K562 (cell line): ENCODE data around the gene TTC33. TPM values are rescaled to one million over a fixed set of nuclear protein-coding genes. Genes with fewer than 3 reads are reported as not detected.

Experiments used
- CBX1 ChIP-seq: sonication (generic); IDR thresholded peaks from 2 replicates; pipeline ENCODE4 v1.6.1; 2016; ENCODE audit warnings: antibody characterized with exemption, low read depth, mild to moderate bottlenecking
- CBX2 ChIP-seq: fragments of 200-600 bp; sonication (generic); IDR thresholded peaks from one replicate; pipeline ENCODE4 v1.6.1; 2012; ENCODE audit warnings: mild to moderate bottlenecking, low read length, inconsistent platforms; ENCODE audit not compliant: insufficient read depth, poor library complexity, severe bottlenecking
- CHD4 ChIP-seq: fragments of 200-600 bp; sonication (generic); IDR thresholded peaks from 3 replicates; pipeline ENCODE4 v1.6.1; 2012; ENCODE audit warnings: low read depth, mild to moderate bottlenecking, mixed read lengths, low read length, inconsistent platforms; ENCODE audit not compliant: insufficient read depth, insufficient replicate concordance, poor library complexity, severe bottlenecking
- FOSL1 ChIP-seq: fragments of 200-800 bp; sonication (Bioruptor generic); conservative IDR thresholded peaks from 2 replicates; pipeline ENCODE4 v1.6.1; 2016; ENCODE audit warnings: missing genetic modification characterization, missing compliant biosample characterization
- FUS ChIP-seq: fragments of 200-400 bp; formaldehyde crosslinking; optimal IDR thresholded peaks from 2 replicates; pipeline ENCODE3; 2017; ENCODE audit warnings: low read depth, low read length
- MCM7 ChIP-seq, 2 experiments: fragments of 450-650 bp; IDR thresholded peaks; 2 replicates each; pipeline ENCODE4 v1.6.1; 2016 to 2018
- NFIC ChIP-seq: fragments of 450-650 bp; IDR thresholded peaks from 2 replicates; pipeline ENCODE4 v1.6.1; 2017; ENCODE audit warnings: mild to moderate bottlenecking, inconsistent platforms
- NR1H2 ChIP-seq: sonication (generic); formaldehyde crosslinking; IDR thresholded peaks from 2 replicates; pipeline ENCODE4 v1.4.0; 2020; ENCODE audit warnings: mild to moderate bottlenecking, missing genetic modification reagents
- POLR3G ChIP-seq: IDR thresholded peaks from 2 replicates; pipeline ENCODE4 v1.6.1; 2011; ENCODE audit not compliant: insufficient read length, insufficient replicate concordance; ENCODE audit errors: extremely low read depth
- SRSF3 ChIP-seq: fragments of 200-400 bp; formaldehyde crosslinking; IDR thresholded peaks from 2 replicates; pipeline ENCODE4 v1.6.1; 2016; ENCODE audit warnings: mild to moderate bottlenecking, low read length, moderate library complexity; ENCODE audit not compliant: insufficient read depth
- ZHX1 ChIP-seq: fragments of 150-350 bp; conservative IDR thresholded peaks from 2 replicates; pipeline ENCODE4 v1.6.1; 2014; ENCODE audit warnings: low read length
- ZNF280A ChIP-seq: fragments of 450-650 bp; IDR thresholded peaks from 2 replicates; pipeline ENCODE4 v1.6.1; 2018; ENCODE audit warnings: mild to moderate bottlenecking, low read depth; ENCODE audit not compliant: partially characterized antibody
- ZNF408 ChIP-seq: fragments of 250-450 bp; sonication (Bioruptor Pico); IDR thresholded peaks from 2 replicates; pipeline ENCODE4 v1.4.0; 2020; ENCODE audit warnings: low read depth, mild to moderate bottlenecking, moderate library complexity
- polyA plus RNA-seq, 8 experiments: library from polyadenylated mRNA; depleted of rRNA in 4 of 8; stranded (reverse) in 5 of 8; unstranded in 3 of 8; fragments of >200 nt; fragmentation: Nextera tagmentation in 2 of 8; fragmentation: Illumina TruSeq in 1 of 8; extraction: Ambion mirVana in 2 of 8; extraction: Trizol in 1 of 8; gene quantifications; 2 replicates each; pipeline versions ENCODE4 v1.2.1 to v1.2.3, GENCODE V29; 2011 to 2014; ENCODE audit warnings: inconsistent platforms in 1 of 8, missing spikeins in 1 of 8
- total RNA-seq, 7 experiments: library from RNA; depleted of rRNA in 6 of 7; stranded (reverse); fragments of >200 nt in 6 of 7; fragmentation: Illumina TruSeq in 2 of 7; extraction: Trizol in 2 of 7; gene quantifications; 2 replicates each; pipeline versions ENCODE4 v1.2.1 to v1.2.3, GENCODE V29; 2011 to 2021; ENCODE audit warnings: low replicate concordance in 1 of 7
- TF ChIP-seq, protein P1 (sequence below): sonication (generic); formaldehyde crosslinking; IDR thresholded peaks from 2 replicates; pipeline ENCODE4 v1.8.0; 2022; ENCODE audit warnings: mild to moderate bottlenecking, missing genetic modification reagents
- TF ChIP-seq, protein P2 (sequence below): fragments of 450-650 bp; IDR thresholded peaks from 2 replicates; pipeline ENCODE4 v1.7.1; 2018; ENCODE audit warnings: mild to moderate bottlenecking, low read depth; ENCODE audit not compliant: partially characterized antibody
- TF ChIP-seq, protein P3 (sequence below): fragments of 450-650 bp; IDR thresholded peaks from 2 replicates; pipeline ENCODE4 v1.6.1; 2017; ENCODE audit warnings: antibody characterized with exemption

The TTC33 gene
- total and polyA plus RNA-seq, 9 of the 15 experiments (the other 6 are each of a cell fraction or from before 2014, with no cell fraction given) = 11.5 to 24.9 (median 21.1) TPM

DNA sequence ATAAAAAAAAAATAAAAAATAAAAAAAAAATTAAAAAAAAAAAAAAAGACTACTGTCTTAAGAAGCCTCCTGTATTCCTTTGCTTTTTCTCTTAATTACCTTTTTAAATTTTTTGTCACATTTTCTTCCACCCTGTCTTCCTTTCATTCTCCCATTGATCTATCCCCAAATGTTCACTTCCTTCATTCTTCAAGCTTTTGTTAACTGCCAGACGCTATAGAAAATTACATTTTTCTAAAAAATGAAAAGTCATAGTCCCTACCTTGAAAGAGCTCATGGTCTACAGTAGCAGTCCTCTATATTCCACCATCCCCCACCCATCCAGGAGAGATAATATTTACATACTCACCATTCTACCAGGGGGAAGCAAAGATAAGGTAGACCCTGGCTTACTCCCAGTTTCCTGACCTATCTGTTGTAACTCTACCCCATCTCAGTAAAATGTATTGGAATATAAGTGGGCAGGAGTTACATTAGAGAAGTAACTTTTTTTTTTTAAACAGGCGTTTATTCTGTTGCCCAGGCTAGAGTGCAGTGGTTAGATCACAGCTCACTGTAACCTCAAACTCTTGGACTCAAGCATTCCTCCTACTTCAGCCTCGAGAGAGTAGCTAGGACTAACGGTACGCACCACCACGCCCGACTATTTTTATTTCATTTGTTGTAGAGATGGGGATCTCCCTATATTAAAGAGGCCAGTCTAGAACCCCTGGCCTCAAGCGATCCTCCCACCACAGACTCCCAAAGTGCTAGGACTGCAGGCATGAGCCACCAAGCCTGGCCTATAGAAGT is 46.2 kb upstream of the TTC33 start (continued):
- TF ChIP-seq, protein P1, sequence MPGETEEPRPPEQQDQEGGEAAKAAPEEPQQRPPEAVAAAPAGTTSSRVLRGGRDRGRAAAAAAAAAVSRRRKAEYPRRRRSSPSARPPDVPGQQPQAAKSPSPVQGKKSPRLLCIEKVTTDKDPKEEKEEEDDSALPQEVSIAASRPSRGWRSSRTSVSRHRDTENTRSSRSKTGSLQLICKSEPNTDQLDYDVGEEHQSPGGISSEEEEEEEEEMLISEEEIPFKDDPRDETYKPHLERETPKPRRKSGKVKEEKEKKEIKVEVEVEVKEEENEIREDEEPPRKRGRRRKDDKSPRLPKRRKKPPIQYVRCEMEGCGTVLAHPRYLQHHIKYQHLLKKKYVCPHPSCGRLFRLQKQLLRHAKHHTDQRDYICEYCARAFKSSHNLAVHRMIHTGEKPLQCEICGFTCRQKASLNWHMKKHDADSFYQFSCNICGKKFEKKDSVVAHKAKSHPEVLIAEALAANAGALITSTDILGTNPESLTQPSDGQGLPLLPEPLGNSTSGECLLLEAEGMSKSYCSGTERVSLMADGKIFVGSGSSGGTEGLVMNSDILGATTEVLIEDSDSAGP (CRISPR knock-in tag) = no peak
- TF ChIP-seq ZNF408 (no peak), ZHX1 (no peak), FUS (no peak), ZNF280A (no peak), POLR3G (no peak), FOSL1 (peak; percentile 26; the same call in 1 of the 2 replicates), NR1H2 (no peak), SRSF3 (no peak), CBX2 (no peak), MCM7 (IDR thresholded peaks at IDR 0.05) (no peak), CHD4 (no peak), NFIC (peak; percentile 93), CBX1 (no peak)
- TF ChIP-seq, protein P2, sequence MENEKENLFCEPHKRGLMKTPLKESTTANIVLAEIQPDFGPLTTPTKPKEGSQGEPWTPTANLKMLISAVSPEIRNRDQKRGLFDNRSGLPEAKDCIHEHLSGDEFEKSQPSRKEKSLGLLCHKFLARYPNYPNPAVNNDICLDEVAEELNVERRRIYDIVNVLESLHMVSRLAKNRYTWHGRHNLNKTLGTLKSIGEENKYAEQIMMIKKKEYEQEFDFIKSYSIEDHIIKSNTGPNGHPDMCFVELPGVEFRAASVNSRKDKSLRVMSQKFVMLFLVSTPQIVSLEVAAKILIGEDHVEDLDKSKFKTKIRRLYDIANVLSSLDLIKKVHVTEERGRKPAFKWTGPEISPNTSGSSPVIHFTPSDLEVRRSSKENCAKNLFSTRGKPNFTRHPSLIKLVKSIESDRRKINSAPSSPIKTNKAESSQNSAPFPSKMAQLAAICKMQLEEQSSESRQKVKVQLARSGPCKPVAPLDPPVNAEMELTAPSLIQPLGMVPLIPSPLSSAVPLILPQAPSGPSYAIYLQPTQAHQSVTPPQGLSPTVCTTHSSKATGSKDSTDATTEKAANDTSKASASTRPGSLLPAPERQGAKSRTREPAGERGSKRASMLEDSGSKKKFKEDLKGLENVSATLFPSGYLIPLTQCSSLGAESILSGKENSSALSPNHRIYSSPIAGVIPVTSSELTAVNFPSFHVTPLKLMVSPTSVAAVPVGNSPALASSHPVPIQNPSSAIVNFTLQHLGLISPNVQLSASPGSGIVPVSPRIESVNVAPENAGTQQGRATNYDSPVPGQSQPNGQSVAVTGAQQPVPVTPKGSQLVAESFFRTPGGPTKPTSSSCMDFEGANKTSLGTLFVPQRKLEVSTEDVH = peak; percentile 34
- TF ChIP-seq, protein P3, sequence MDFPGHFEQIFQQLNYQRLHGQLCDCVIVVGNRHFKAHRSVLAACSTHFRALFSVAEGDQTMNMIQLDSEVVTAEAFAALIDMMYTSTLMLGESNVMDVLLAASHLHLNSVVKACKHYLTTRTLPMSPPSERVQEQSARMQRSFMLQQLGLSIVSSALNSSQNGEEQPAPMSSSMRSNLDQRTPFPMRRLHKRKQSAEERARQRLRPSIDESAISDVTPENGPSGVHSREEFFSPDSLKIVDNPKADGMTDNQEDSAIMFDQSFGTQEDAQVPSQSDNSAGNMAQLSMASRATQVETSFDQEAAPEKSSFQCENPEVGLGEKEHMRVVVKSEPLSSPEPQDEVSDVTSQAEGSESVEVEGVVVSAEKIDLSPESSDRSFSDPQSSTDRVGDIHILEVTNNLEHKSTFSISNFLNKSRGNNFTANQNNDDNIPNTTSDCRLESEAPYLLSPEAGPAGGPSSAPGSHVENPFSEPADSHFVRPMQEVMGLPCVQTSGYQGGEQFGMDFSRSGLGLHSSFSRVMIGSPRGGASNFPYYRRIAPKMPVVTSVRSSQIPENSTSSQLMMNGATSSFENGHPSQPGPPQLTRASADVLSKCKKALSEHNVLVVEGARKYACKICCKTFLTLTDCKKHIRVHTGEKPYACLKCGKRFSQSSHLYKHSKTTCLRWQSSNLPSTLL = no peak
